Measurements from ENCODE around the gene PLB1. TPM values are rescaled to one million over a fixed set of nuclear protein-coding genes. Genes with fewer than 3 reads are reported as not detected.
A peak's percentile ranks its signal among the peaks of the same experiment; 100 is the strongest.

PLB1 gene
- total and polyA plus RNA-seq, 3 experiments from 2014 or later, result 0.16 to 0.39 (median 0.35) TPM

- H3K27ac ChIP-seq (ENCODE audit: low read depth, low read length), result no peak overlapping the region
- H3K36me3 Mint-ChIP-seq, result peaks cover 0 to 4% (median 2%) of the 10 kb centered on the region in 3 donors
- H3K4me3 Mint-ChIP-seq, result no peak overlapping the region
- H3K27me3 Mint-ChIP-seq, result peaks cover 0 to 5% of the 10 kb centered on the region in 2 donors
- no peaks in the 10 kb centered on the region for H3K4me1 ChIP-seq (ENCODE audit: insufficient read depth, low read length)
- no peak overlapping the region for H3K27ac Mint-ChIP-seq
- H3K9me3 ChIP-seq (ENCODE audit: low read length), result no peaks in the 10 kb centered on the region
- no peaks in the 10 kb centered on the region for H3K4me1 Mint-ChIP-seq
- ChIA-PET CTCF (no interaction called here), POLR2A (no interaction called here)
- H3K4me3 ChIP-seq (ENCODE audit: low read length), result no peak overlapping the region
- H3K9me3 Mint-ChIP-seq, result no peaks in the 10 kb centered on the region
- no peak for DNase-seq
- H3K36me3 ChIP-seq (ENCODE audit: insufficient read depth, low read length), result no peaks in the 10 kb centered on the region
- no peaks in the 10 kb centered on the region for H3K27me3 ChIP-seq (ENCODE audit: insufficient read depth, low read length, poor library complexity, severe bottlenecking)
Observed at GRCh38 chr2:28497206-28497605, 1.3 kb downstream of the PLB1 start.

GRCh38 chr2:28499282-28499681, 3.4 kb downstream of the PLB1 start:
- Mint-ChIP-seq H3K27ac (no peak overlapping the region), H3K27me3 (peaks cover 3 to 5% of the 10 kb centered on the region in 2 donors), H3K36me3 (peaks cover 0 to 4% (median 2%) of the 10 kb centered on the region in 3 donors), H3K4me1 (no peaks in the 10 kb centered on the region), H3K4me3 (no peak overlapping the region), H3K9me3 (no peaks in the 10 kb centered on the region)
- ChIA-PET CTCF (no interaction called here), POLR2A (no interaction called here)
- H3K4me3 ChIP-seq (ENCODE audit: low read length), result no peak overlapping the region
- H3K4me1 ChIP-seq (ENCODE audit: insufficient read depth, low read length), result no peaks in the 10 kb centered on the region
- H3K27ac ChIP-seq (ENCODE audit: low read depth, low read length), result no peak overlapping the region
- DNase-seq, result no peak
- no peaks in the 10 kb centered on the region for H3K36me3 ChIP-seq (ENCODE audit: insufficient read depth, low read length)
- no peaks in the 10 kb centered on the region for H3K9me3 ChIP-seq (ENCODE audit: low read length)
- no peaks in the 10 kb centered on the region for H3K27me3 ChIP-seq (ENCODE audit: insufficient read depth, low read length, poor library complexity, severe bottlenecking)

- H3K4me1 ChIP-seq (ENCODE audit: insufficient read depth, low read length), result no peaks in the 10 kb centered on the region
- Mint-ChIP-seq H3K4me1 (peaks cover 9 to 10% (median 10%) of the 10 kb centered on the region in 3 donors), H3K4me3 (no peak overlapping the region), H3K27me3 (peaks cover 3 to 6% of the 10 kb centered on the region in 2 donors), H3K9me3 (no peaks in the 10 kb centered on the region), H3K27ac (no peak overlapping the region), H3K36me3 (no peaks in the 10 kb centered on the region)
- ChIA-PET CTCF (no interaction called here), POLR2A (no interaction called here)
- no peak overlapping the region for H3K27ac ChIP-seq (ENCODE audit: low read depth, low read length)
- H3K27me3 ChIP-seq (ENCODE audit: insufficient read depth, low read length, poor library complexity, severe bottlenecking), result no peaks in the 10 kb centered on the region
- no peaks in the 10 kb centered on the region for H3K36me3 ChIP-seq (ENCODE audit: insufficient read depth, low read length)
- H3K9me3 ChIP-seq (ENCODE audit: low read length), result no peaks in the 10 kb centered on the region
- no peak for DNase-seq
- no peak overlapping the region for H3K4me3 ChIP-seq (ENCODE audit: low read length)
Observed at GRCh38 chr2:28505361-28505760, 9.5 kb downstream of the PLB1 start.

GRCh38 chr2:28506112-28506910, 10.5 kb downstream of the PLB1 start:
- DNase-seq, result no peak
- Mint-ChIP-seq H3K9me3 (peaks cover 0 to under 1% (median 0%) of the 10 kb centered on the region in 5 donors), H3K27me3 (peaks cover 1 to 6% of the 10 kb centered on the region in 2 donors), H3K27ac (peak overlapping the region in 1 of 8 donors; percentile 88), H3K36me3 (no peaks in the 10 kb centered on the region), H3K4me3 (no peak overlapping the region), H3K4me1 (peaks cover 9 to 10% (median 10%) of the 10 kb centered on the region in 3 donors)
- Histone ChIP-seq H3K9me3 (ENCODE audit: low read length) (no peaks in the 10 kb centered on the region), H3K36me3 (ENCODE audit: insufficient read depth, low read length) (no peaks in the 10 kb centered on the region), H3K4me3 (ENCODE audit: low read length) (no peak overlapping the region), H3K27ac (ENCODE audit: low read depth, low read length) (no peak overlapping the region), H3K4me1 (ENCODE audit: insufficient read depth, low read length) (no peaks in the 10 kb centered on the region), H3K27me3 (ENCODE audit: insufficient read depth, low read length, poor library complexity, severe bottlenecking) (no peaks in the 10 kb centered on the region)
- POLR2A ChIA-PET, result no interaction called here
- CTCF ChIA-PET, result no interaction called here

DNA sequence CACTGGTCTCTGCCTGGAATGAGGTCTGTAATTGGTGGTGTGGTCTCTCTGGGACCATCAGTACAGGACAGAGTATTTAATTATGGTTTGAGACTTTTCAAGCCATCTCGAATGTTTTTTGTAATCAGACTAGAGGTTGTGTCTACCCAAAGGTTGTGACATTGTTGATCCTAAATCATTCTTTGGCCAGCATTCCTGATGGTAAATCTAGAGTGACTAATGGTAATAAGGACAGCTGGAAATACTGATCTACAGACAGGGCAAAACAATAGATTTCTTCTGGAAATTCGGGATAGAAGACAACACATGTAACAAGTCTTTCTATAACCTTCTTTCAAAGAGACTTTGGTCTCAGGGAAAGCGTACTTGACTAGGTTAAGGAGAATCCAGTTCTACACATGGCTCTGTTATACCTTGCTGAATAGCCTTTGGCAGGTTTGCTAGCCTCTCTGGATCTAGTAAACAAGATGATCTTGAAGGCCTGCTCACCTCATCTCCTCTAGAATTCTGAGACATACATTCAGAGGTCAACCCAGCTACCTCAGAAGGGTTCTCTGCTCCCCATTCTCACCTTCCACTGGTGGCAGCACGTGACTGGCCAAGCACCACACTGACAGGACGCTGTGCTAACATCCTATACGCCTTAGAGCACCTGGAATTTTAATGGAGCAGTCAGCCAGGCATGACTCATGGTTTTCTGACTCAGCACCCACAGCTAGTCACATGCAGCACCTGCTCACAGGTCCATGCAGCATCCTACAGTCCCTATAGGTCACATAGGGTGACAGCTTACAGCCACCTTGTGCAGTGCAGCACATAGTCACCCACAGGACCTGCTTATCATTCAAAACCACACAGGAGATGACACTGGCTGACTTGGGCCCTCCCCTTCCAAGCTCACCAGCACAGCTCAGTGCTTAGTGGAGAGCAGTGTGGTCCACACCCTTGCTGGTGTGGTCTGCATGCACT, 12.2 kb downstream of the PLB1 start:
- CTCF ChIA-PET, result no interaction called here
- DNase-seq, result peak in 4 of 5 donors; percentile 6 to 55 (median 30)

GRCh38 chr2:28509361-28509760, 13.5 kb downstream of the PLB1 start:
- CTCF ChIA-PET, result no interaction called here
- Histone ChIP-seq H3K4me3 (ENCODE audit: low read length) (no peak overlapping the region), H3K36me3 (ENCODE audit: insufficient read depth, low read length) (no peaks in the 10 kb centered on the region), H3K4me1 (ENCODE audit: insufficient read depth, low read length) (no peaks in the 10 kb centered on the region), H3K27me3 (ENCODE audit: insufficient read depth, low read length, poor library complexity, severe bottlenecking) (no peaks in the 10 kb centered on the region), H3K9me3 (ENCODE audit: low read length) (peaks cover 3% of the 10 kb centered on the region), H3K27ac (ENCODE audit: low read depth, low read length) (no peak overlapping the region)
- Mint-ChIP-seq H3K9me3 (peaks cover 10 to 25% (median 14%) of the 10 kb centered on the region in 5 donors), H3K27me3 (peaks cover 2 to 11% of the 10 kb centered on the region in 2 donors), H3K36me3 (peaks cover 0 to 23% (median 2%) of the 10 kb centered on the region in 3 donors), H3K4me3 (no peak overlapping the region), H3K27ac (peak overlapping the region in 1 of 8 donors; percentile 85), H3K4me1 (peaks cover 9 to 10% (median 10%) of the 10 kb centered on the region in 3 donors)
- POLR2A ChIA-PET, result no interaction called here
- no peak for DNase-seq

More for the DNA sequence above, 12.2 kb downstream of the PLB1 start:
- H3K36me3 Mint-ChIP-seq, result peaks cover 0 to 13% (median 2%) of the 10 kb centered on the region in 3 donors
- Histone ChIP-seq H3K9me3 (ENCODE audit: low read length) (peaks cover 3% of the 10 kb centered on the region), H3K36me3 (ENCODE audit: insufficient read depth, low read length) (no peaks in the 10 kb centered on the region), H3K4me1 (ENCODE audit: insufficient read depth, low read length) (no peaks in the 10 kb centered on the region), H3K27ac (ENCODE audit: low read depth, low read length) (no peak overlapping the region), H3K4me3 (ENCODE audit: low read length) (no peak overlapping the region), H3K27me3 (ENCODE audit: insufficient read depth, low read length, poor library complexity, severe bottlenecking) (no peaks in the 10 kb centered on the region)
- peak overlapping the region in 6 of 8 donors; percentile 4 to 85 (median 64) for H3K27ac Mint-ChIP-seq
- H3K9me3 Mint-ChIP-seq, result peaks cover 8 to 16% (median 12%) of the 10 kb centered on the region in 5 donors
- peaks cover 9 to 10% (median 10%) of the 10 kb centered on the region in 3 donors for H3K4me1 Mint-ChIP-seq
- no peak overlapping the region for H3K4me3 Mint-ChIP-seq
- POLR2A ChIA-PET, result no interaction called here
- H3K27me3 Mint-ChIP-seq, result peaks cover 2 to 6% of the 10 kb centered on the region in 2 donors

DNA sequence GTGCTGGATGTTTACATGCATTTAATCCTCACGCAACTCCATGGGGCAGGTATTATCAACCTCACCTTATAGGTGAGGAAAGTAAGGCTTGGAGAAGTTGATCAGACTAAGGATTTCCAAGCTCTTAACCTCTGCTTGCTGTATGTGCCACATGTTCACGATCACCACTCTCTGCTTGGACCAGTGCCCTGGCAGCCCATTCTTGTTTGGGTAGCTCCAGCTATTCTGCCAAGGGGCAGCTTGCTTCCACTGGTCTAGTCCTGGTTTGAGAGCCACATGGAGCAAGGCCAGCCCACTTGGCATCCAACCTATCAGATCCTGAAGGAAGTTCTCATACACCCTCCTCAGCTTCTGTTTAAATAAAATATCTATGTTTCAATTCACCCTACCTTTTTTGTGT, 14.3 kb downstream of the PLB1 start:
- H3K27me3 Mint-ChIP-seq, result peaks cover 2 to 13% of the 10 kb centered on the region in 2 donors
- H3K4me3 ChIP-seq (ENCODE audit: low read length), result no peak overlapping the region
- no peaks in the 10 kb centered on the region for H3K4me1 ChIP-seq (ENCODE audit: insufficient read depth, low read length)
- DNase-seq, result no peak
- POLR2A ChIA-PET, result no interaction called here
- CTCF ChIA-PET, result no interaction called here
- H3K4me3 Mint-ChIP-seq, result no peak overlapping the region
- H3K36me3 ChIP-seq (ENCODE audit: insufficient read depth, low read length), result no peaks in the 10 kb centered on the region
- peaks cover 3% of the 10 kb centered on the region for H3K9me3 ChIP-seq (ENCODE audit: low read length)
- H3K9me3 Mint-ChIP-seq, result peaks cover 10 to 25% (median 14%) of the 10 kb centered on the region in 5 donors
- H3K4me1 Mint-ChIP-seq, result peaks cover 9 to 10% (median 10%) of the 10 kb centered on the region in 3 donors
- peaks cover 0 to 23% (median 2%) of the 10 kb centered on the region in 3 donors for H3K36me3 Mint-ChIP-seq
- H3K27me3 ChIP-seq (ENCODE audit: insufficient read depth, low read length, poor library complexity, severe bottlenecking), result no peaks in the 10 kb centered on the region
- no peak overlapping the region for H3K27ac Mint-ChIP-seq
- no peak overlapping the region for H3K27ac ChIP-seq (ENCODE audit: low read depth, low read length)
